ENCODE results near the gene PKIG.

Gene PKIG

GRCh38 chr20:44644230-44644617, 61.8 kb downstream of the PKIG start:
- TF ChIP-seq FOXP2 (optimal IDR thresholded peaks at IDR 0.05; ENCODE audit: borderline replicate concordance, extremely low read depth, extremely low read length, insufficient read depth) (no peak), SIN3A (IDR thresholded peaks at IDR 0.05; ENCODE audit: borderline replicate concordance, insufficient read depth, low read length) (no peak), POLR2AphosphoS5 (IDR thresholded peaks at IDR 0.05; ENCODE audit: low read depth, low read length) (no peak), REST (IDR thresholded peaks at IDR 0.05; ENCODE audit: insufficient read depth in 1 of 2, low read depth in 2 of 2, low read length in 2 of 2) (no peak), TAF1 (IDR thresholded peaks at IDR 0.05; ENCODE audit: borderline replicate concordance, insufficient read depth, low read length) (no peak)

- TF ChIP-seq REST (IDR thresholded peaks at IDR 0.05; ENCODE audit: insufficient read depth in 1 of 2, low read depth in 2 of 2, low read length in 2 of 2) (no peak), FOXP2 (optimal IDR thresholded peaks at IDR 0.05; ENCODE audit: borderline replicate concordance, extremely low read depth, extremely low read length, insufficient read depth) (no peak)
These were observed 62.3 kb downstream of the PKIG start for GRCh38 chr20:44644667-44645131.

- TF ChIP-seq REST (IDR thresholded peaks at IDR 0.05; ENCODE audit: insufficient read depth in 1 of 2, low read depth in 2 of 2, low read length in 2 of 2) (no peak), TAF1 (IDR thresholded peaks at IDR 0.05; ENCODE audit: borderline replicate concordance, insufficient read depth, low read length) (no peak), POLR2AphosphoS5 (IDR thresholded peaks at IDR 0.05; ENCODE audit: low read depth, low read length) (no peak), SIN3A (IDR thresholded peaks at IDR 0.05; ENCODE audit: borderline replicate concordance, insufficient read depth, low read length) (no peak), FOXP2 (optimal IDR thresholded peaks at IDR 0.05; ENCODE audit: borderline replicate concordance, extremely low read depth, extremely low read length, insufficient read depth) (peak; percentile 11)
These were observed 63.8 kb downstream of the PKIG start for GRCh38 chr20:44646023-44646640.

GRCh38 chr20:44646641-44647274, 64.4 kb downstream of the PKIG start:
- TF ChIP-seq TAF1 (IDR thresholded peaks at IDR 0.05; ENCODE audit: borderline replicate concordance, insufficient read depth, low read length): no peak
- no peak for TF ChIP-seq FOXP2 (optimal IDR thresholded peaks at IDR 0.05; ENCODE audit: borderline replicate concordance, extremely low read depth, extremely low read length, insufficient read depth)
- no peak for TF ChIP-seq REST (IDR thresholded peaks at IDR 0.05; ENCODE audit: insufficient read depth in 1 of 2, low read depth in 2 of 2, low read length in 2 of 2)
- TF ChIP-seq SIN3A (IDR thresholded peaks at IDR 0.05; ENCODE audit: borderline replicate concordance, insufficient read depth, low read length): no peak
- TF ChIP-seq POLR2AphosphoS5 (IDR thresholded peaks at IDR 0.05; ENCODE audit: low read depth, low read length): no peak
